ENCODE results near the gene RSBN1.

DNA sequence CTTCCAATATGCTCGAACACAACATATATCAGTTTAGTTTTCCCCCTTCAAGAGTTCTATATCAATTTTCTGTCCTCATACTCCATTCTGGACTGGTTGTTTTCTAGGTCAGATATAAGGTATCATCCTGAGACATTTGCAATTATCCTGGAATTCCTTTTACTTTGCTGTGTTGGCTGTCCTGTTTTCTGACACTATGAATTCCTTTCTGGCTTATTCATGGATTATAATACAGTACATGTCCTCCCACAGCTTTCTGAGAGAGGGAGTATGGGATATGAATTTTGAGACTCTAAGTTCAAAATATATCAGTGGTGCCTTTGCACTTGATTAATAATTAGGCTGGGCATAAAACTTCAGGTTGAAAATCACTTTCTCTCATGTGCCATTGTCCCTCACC lies 64.9 kb downstream of the RSBN1 start:
- no peak for TF ChIP-seq POLR2A (IDR thresholded peaks at IDR 0.05)
- TF ChIP-seq, protein P1, sequence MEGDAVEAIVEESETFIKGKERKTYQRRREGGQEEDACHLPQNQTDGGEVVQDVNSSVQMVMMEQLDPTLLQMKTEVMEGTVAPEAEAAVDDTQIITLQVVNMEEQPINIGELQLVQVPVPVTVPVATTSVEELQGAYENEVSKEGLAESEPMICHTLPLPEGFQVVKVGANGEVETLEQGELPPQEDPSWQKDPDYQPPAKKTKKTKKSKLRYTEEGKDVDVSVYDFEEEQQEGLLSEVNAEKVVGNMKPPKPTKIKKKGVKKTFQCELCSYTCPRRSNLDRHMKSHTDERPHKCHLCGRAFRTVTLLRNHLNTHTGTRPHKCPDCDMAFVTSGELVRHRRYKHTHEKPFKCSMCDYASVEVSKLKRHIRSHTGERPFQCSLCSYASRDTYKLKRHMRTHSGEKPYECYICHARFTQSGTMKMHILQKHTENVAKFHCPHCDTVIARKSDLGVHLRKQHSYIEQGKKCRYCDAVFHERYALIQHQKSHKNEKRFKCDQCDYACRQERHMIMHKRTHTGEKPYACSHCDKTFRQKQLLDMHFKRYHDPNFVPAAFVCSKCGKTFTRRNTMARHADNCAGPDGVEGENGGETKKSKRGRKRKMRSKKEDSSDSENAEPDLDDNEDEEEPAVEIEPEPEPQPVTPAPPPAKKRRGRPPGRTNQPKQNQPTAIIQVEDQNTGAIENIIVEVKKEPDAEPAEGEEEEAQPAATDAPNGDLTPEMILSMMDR (IDR thresholded peaks at IDR 0.05), result no peak
